Heart left ventricle (tissue), 16 donors: Measurements from ENCODE around the gene LEUTX. TPM values are rescaled to one million over a fixed set of nuclear protein-coding genes. Genes with fewer than 3 reads are reported as not detected.

ENCODE experiments used
- ATAC-seq, 4 donors: fragments of 200-7000 bp; cut with Tn5 transposase; one replicate each; pipeline ENCODE4 v1.9.1; 2020 to 2022; ENCODE audit warnings: moderate library complexity in 4 of 4, mild to moderate bottlenecking in 3 of 4, moderate number of reproducible peaks in 1 of 4
- DNase-seq, 5 donors: peaks; one replicate each; pipeline ENCODE4 v3.0.0-alpha.2; 2020
- H3K27ac ChIP-seq, 12 donors: fragments of 200-600 bp; sonication (generic) in 4 of 12; one replicate each; pipeline versions ENCODE4 v1.5.0 to v1.8.0; 2016 to 2022; ENCODE audit warnings: mild to moderate bottlenecking in 2 of 12
- H3K27me3 ChIP-seq, 9 donors: fragments of 200-600 bp; sonication (generic) in 2 of 9; one replicate each; pipeline versions ENCODE4 v1.5.1 to v1.8.0; 2016 to 2022; ENCODE audit warnings: mild to moderate bottlenecking in 3 of 9
- H3K36me3 ChIP-seq, 9 donors: fragments of 200-600 bp; sonication (generic) in 2 of 9; one replicate each; pipeline versions ENCODE4 v1.5.0 to v1.8.0; 2018 to 2022; ENCODE audit warnings: mild to moderate bottlenecking in 2 of 9
- H3K4me1 ChIP-seq, 12 donors: fragments of 200-600 bp; sonication (generic) in 4 of 12; one replicate each; pipeline versions ENCODE4 v1.5.0 to v1.8.0; 2016 to 2022; ENCODE audit warnings: mild to moderate bottlenecking in 3 of 12
- H3K4me3 ChIP-seq, 12 donors: fragments of 200-600 bp; sonication (generic) in 4 of 12; one replicate each; pipeline versions ENCODE4 v1.5.0 to v1.8.0; 2017 to 2022; ENCODE audit warnings: mild to moderate bottlenecking in 9 of 12, moderate library complexity in 4 of 12
- H3K9me3 ChIP-seq, 12 donors: fragments of 200-600 bp; sonication (generic) in 4 of 12; one replicate each; pipeline versions ENCODE4 v1.5.0 to v1.8.0; 2016 to 2022; ENCODE audit warnings: mild to moderate bottlenecking in 1 of 12
- CTCF ChIP-seq, 12 donors: fragments of 200-600 bp; sonication (generic) in 4 of 12; IDR thresholded peaks; one replicate each; pipeline versions ENCODE4 v1.5.0 to v1.8.0; 2018 to 2022; ENCODE audit warnings: antibody characterized with exemption in 12 of 12, mild to moderate bottlenecking in 5 of 12
- POLR2A ChIP-seq, 2 donors: fragments of 450-650 bp; IDR thresholded peaks; one replicate each; pipeline ENCODE4 v1.6.1; 2017; ENCODE audit warnings: antibody characterized with exemption in 2 of 2, mild to moderate bottlenecking in 2 of 2, moderate library complexity in 2 of 2
- WGBS, 4 donors: extraction: QIAGEN DNeasy Blood & Tissue Kit in 2 of 4; methylation state at CpG; one replicate each; pipeline versions ENCODE4 v1.1.5 to v1.1.7; 2013 to 2018; 5-methylcytosine and 5-hydroxymethylcytosine counted together
- intact Hi-C, 10 donors: fragments of 100-400 bp; cut with DNase I; formaldehyde crosslinking; loops; one replicate each; pipeline versions ENCODE4 v1.11.1 to v1.14.2; 2022
- polyA plus RNA-seq, 2 donors: library from polyadenylated mRNA; stranded (reverse); fragments of 200-250 nt; gene quantifications; one replicate each; pipeline ENCODE4 v1.2.3, GENCODE V29; 2013
- total RNA-seq, 9 donors: library from RNA; depleted of rRNA in 2 of 9; stranded (reverse); fragments of >200 nt in 2 of 9; fragmentation: NEBNext Ultra II Directional in 3 of 9; extraction: Animal tissue kit (Norgen Biotek cat#: 25700) in 3 of 9; gene quantifications; one replicate each; pipeline versions ENCODE4 v1.1.0 to v1.2.4, GENCODE V29; 2016 to 2023
- donor health status: ischemic (EF 13 %, LVEDD 7.1; RV severe dilation, severe dysfunction).
- donor health status: healthy with polysubstance abuse.
- donor health status: DM: no; HTN: yes; CAD: no.
- donor health status: DM: no; HTN: no; CAD: no.
- donor health status: ischemic (EF 25% LVEDD 6.9; RV normal size, moderate dysfunction).
- donor health status: ischemic (EF 25% LVEDD 5.7; RV mildly dilated, moderate dysfunction).
- donor health status: healthy.
- donor health status: DM: yes; HTN: yes; CAD: no.
- donor health status: ischemic (EF 35%, LVEDD 5.7; RV mildly dilated, moderate dysfunction).
- donor health status: nonischemic (EF 11% LVEDD 7.7; RV severe dilation, severe dysfunction).
- donor health status: DM: yes; HTN: yes; CAD: no.
- donor health status: PGD.
- donor health status: ischemic (EF 29% LVEDD 5.4; RV normal size, mild dysfunction).
- donor health status: nonischemic (EF 23%, LVEDD 6.1; RV moderate dilation, normal function).

LEUTX gene
- total and polyA plus RNA-seq, 11 donors, result not detected

- WGBS, 4 donors, result 82 to 90% (median 88%) methylated on average over 3 of the region's 3 CpGs
Observed at GRCh38 chr19:39819786-39820185, 41.1 kb downstream of the LEUTX start.

GRCh38 chr19:39820696-39821095 lies 42.0 kb downstream of the LEUTX start:
- ATAC-seq (no peak), DNase-seq (no peak)
- H3K27me3 ChIP-seq, result no peaks in the 10 kb centered on the region
- intact Hi-C loops, result no loop called here
- H3K4me3 ChIP-seq, result no peak overlapping the region
- H3K9me3 ChIP-seq, result peaks cover 0 to 2% (median 0%) of the 10 kb centered on the region in 12 donors
- peaks cover 0 to 21% (median 8%) of the 10 kb centered on the region in 9 donors for H3K36me3 ChIP-seq
- peaks cover 0 to 35% (median 15%) of the 10 kb centered on the region in 12 donors for H3K4me1 ChIP-seq
- TF ChIP-seq POLR2A (IDR thresholded peaks at IDR 0.05) (no peak), CTCF (IDR thresholded peaks at IDR 0.05) (no peak)
- 94 to 96% (median 95%) methylated on average over 6 of the region's 6 CpGs for WGBS, 4 donors
- no peak overlapping the region for H3K27ac ChIP-seq

More at GRCh38 chr19:39819786-39820185, 41.1 kb downstream of the LEUTX start:
- H3K4me3 ChIP-seq, result no peak overlapping the region
- DNase-seq (no peak), ATAC-seq (no peak)
- H3K36me3 ChIP-seq, result peaks cover 0 to 15% (median 4%) of the 10 kb centered on the region in 9 donors
- no peak overlapping the region for H3K27ac ChIP-seq
- H3K4me1 ChIP-seq, result peaks cover 0 to 32% (median 11%) of the 10 kb centered on the region in 12 donors
- H3K27me3 ChIP-seq, result no peaks in the 10 kb centered on the region
- intact Hi-C loops, result no loop called here
- peaks cover 0 to 2% (median 0%) of the 10 kb centered on the region in 12 donors for H3K9me3 ChIP-seq
- no peak for TF ChIP-seq CTCF (IDR thresholded peaks at IDR 0.05)
- no peak for TF ChIP-seq POLR2A (IDR thresholded peaks at IDR 0.05)

- ATAC-seq (peak in 1 of 4 donors; percentile 16), DNase-seq (no peak)
- Histone ChIP-seq H3K4me3 (peak overlapping the region; percentile 31 to 95 (median 72)), H3K9me3 (peaks cover 0 to 2% (median 0%) of the 10 kb centered on the region in 12 donors), H3K27me3 (no peaks in the 10 kb centered on the region), H3K4me1 (peaks cover 0 to 19% (median 8%) of the 10 kb centered on the region in 12 donors), H3K27ac (peak overlapping the region in 11 of 12 donors; percentile 54 to 85 (median 78)), H3K36me3 (peaks cover 0 to 37% (median 33%) of the 10 kb centered on the region in 9 donors)
- no peak for TF ChIP-seq POLR2A (IDR thresholded peaks at IDR 0.05)
- TF ChIP-seq CTCF (IDR thresholded peaks at IDR 0.05), result no peak
- WGBS, 4 donors, result 11 to 17% (median 13%) methylated on average over 7 of the region's 7 CpGs
- intact Hi-C loops, result loop anchor here in 1 of 10 donors (1.0 kb wide), 1 partner anchor 30 kb away; no protein-coding TSS in a partner anchor
Observed at GRCh38 chr19:39823686-39824085, 45.0 kb downstream of the LEUTX start.

- Histone ChIP-seq H3K4me3 (peak overlapping the region; percentile 31 to 95 (median 72)), H3K27ac (peak overlapping the region in 11 of 12 donors; percentile 54 to 85 (median 78)), H3K36me3 (peaks cover 0 to 44% (median 40%) of the 10 kb centered on the region in 9 donors), H3K4me1 (peaks cover 0 to 22% (median 8%) of the 10 kb centered on the region in 12 donors), H3K27me3 (no peaks in the 10 kb centered on the region), H3K9me3 (peaks cover 0 to 2% (median 0%) of the 10 kb centered on the region in 12 donors)
- TF ChIP-seq POLR2A (IDR thresholded peaks at IDR 0.05) (peak; percentile 18 to 66), CTCF (IDR thresholded peaks at IDR 0.05) (no peak)
- intact Hi-C loops, result loop anchor here in 1 of 10 donors (1.0 kb wide), 1 partner anchor 31 kb away; no protein-coding TSS in a partner anchor
- ATAC-seq, result peak; percentile 93 to 98 (median 95)
- peak; percentile 87 to 93 (median 92) for DNase-seq
- 4 to 8% (median 5%) methylated on average over 33 to 47 of the region's 47 CpGs for WGBS, 4 donors
Observed at GRCh38 chr19:39824143-39825092, 45.8 kb downstream of the LEUTX start.
